Heart left ventricle (tissue), 16 donors: ENCODE results near the gene PANX1. TPM values are rescaled to one million over a fixed set of nuclear protein-coding genes. Genes with fewer than 3 reads are reported as not detected.

Source experiments
- ATAC-seq, 4 donors: fragments of 200-7000 bp; cut with Tn5 transposase; one replicate each; pipeline ENCODE4 v1.9.1; 2020 to 2022; ENCODE audit warnings: moderate library complexity in 4 of 4, mild to moderate bottlenecking in 3 of 4, moderate number of reproducible peaks in 1 of 4
- DNase-seq, 5 donors: peaks; one replicate each; pipeline ENCODE4 v3.0.0-alpha.2; 2020
- H3K27ac ChIP-seq, 12 donors: fragments of 200-600 bp; sonication (generic) in 4 of 12; one replicate each; pipeline versions ENCODE4 v1.5.0 to v1.8.0; 2016 to 2022; ENCODE audit warnings: mild to moderate bottlenecking in 2 of 12
- H3K27me3 ChIP-seq, 9 donors: fragments of 200-600 bp; sonication (generic) in 2 of 9; one replicate each; pipeline versions ENCODE4 v1.5.1 to v1.8.0; 2016 to 2022; ENCODE audit warnings: mild to moderate bottlenecking in 3 of 9
- H3K36me3 ChIP-seq, 9 donors: fragments of 200-600 bp; sonication (generic) in 2 of 9; one replicate each; pipeline versions ENCODE4 v1.5.0 to v1.8.0; 2018 to 2022; ENCODE audit warnings: mild to moderate bottlenecking in 2 of 9
- H3K4me1 ChIP-seq, 12 donors: fragments of 200-600 bp; sonication (generic) in 4 of 12; one replicate each; pipeline versions ENCODE4 v1.5.0 to v1.8.0; 2016 to 2022; ENCODE audit warnings: mild to moderate bottlenecking in 3 of 12
- H3K4me3 ChIP-seq, 12 donors: fragments of 200-600 bp; sonication (generic) in 4 of 12; one replicate each; pipeline versions ENCODE4 v1.5.0 to v1.8.0; 2017 to 2022; ENCODE audit warnings: mild to moderate bottlenecking in 9 of 12, moderate library complexity in 4 of 12
- H3K9me3 ChIP-seq, 12 donors: fragments of 200-600 bp; sonication (generic) in 4 of 12; one replicate each; pipeline versions ENCODE4 v1.5.0 to v1.8.0; 2016 to 2022; ENCODE audit warnings: mild to moderate bottlenecking in 1 of 12
- POLR2A ChIP-seq, 2 donors: fragments of 450-650 bp; IDR thresholded peaks; one replicate each; pipeline ENCODE4 v1.6.1; 2017; ENCODE audit warnings: antibody characterized with exemption in 2 of 2, mild to moderate bottlenecking in 2 of 2, moderate library complexity in 2 of 2
- WGBS, 4 donors: extraction: QIAGEN DNeasy Blood & Tissue Kit in 2 of 4; methylation state at CpG; one replicate each; pipeline versions ENCODE4 v1.1.5 to v1.1.7; 2013 to 2018; 5-methylcytosine and 5-hydroxymethylcytosine counted together
- intact Hi-C, 10 donors: fragments of 100-400 bp; cut with DNase I; formaldehyde crosslinking; loops; one replicate each; pipeline versions ENCODE4 v1.11.1 to v1.14.2; 2022
- polyA plus RNA-seq, 2 donors: library from polyadenylated mRNA; stranded (reverse); fragments of 200-250 nt; gene quantifications; one replicate each; pipeline ENCODE4 v1.2.3, GENCODE V29; 2013
- total RNA-seq, 9 donors: library from RNA; depleted of rRNA in 2 of 9; stranded (reverse); fragments of >200 nt in 2 of 9; fragmentation: NEBNext Ultra II Directional in 3 of 9; extraction: Animal tissue kit (Norgen Biotek cat#: 25700) in 3 of 9; gene quantifications; one replicate each; pipeline versions ENCODE4 v1.1.0 to v1.2.4, GENCODE V29; 2016 to 2023
- TF ChIP-seq, protein P1 (sequence below), 12 donors: fragments of 200-600 bp; sonication (generic) in 4 of 12; IDR thresholded peaks; one replicate each; pipeline versions ENCODE4 v1.5.0 to v1.8.0; 2018 to 2022; ENCODE audit warnings: antibody characterized with exemption in 12 of 12, mild to moderate bottlenecking in 5 of 12
- donor health status: ischemic (EF 13 %, LVEDD 7.1; RV severe dilation, severe dysfunction).
- donor health status: healthy with polysubstance abuse.
- donor health status: DM: no; HTN: yes; CAD: no.
- donor health status: DM: no; HTN: no; CAD: no.
- donor health status: ischemic (EF 25% LVEDD 6.9; RV normal size, moderate dysfunction).
- donor health status: ischemic (EF 25% LVEDD 5.7; RV mildly dilated, moderate dysfunction).
- donor health status: healthy.
- donor health status: DM: yes; HTN: yes; CAD: no.
- donor health status: ischemic (EF 35%, LVEDD 5.7; RV mildly dilated, moderate dysfunction).
- donor health status: nonischemic (EF 11% LVEDD 7.7; RV severe dilation, severe dysfunction).
- donor health status: DM: yes; HTN: yes; CAD: no.
- donor health status: PGD.
- donor health status: ischemic (EF 29% LVEDD 5.4; RV normal size, mild dysfunction).
- donor health status: nonischemic (EF 23%, LVEDD 6.1; RV moderate dilation, normal function).

The PANX1 gene
- total and polyA plus RNA-seq, 11 donors = 5.8 to 57.5 (median 18.4) TPM

DNA sequence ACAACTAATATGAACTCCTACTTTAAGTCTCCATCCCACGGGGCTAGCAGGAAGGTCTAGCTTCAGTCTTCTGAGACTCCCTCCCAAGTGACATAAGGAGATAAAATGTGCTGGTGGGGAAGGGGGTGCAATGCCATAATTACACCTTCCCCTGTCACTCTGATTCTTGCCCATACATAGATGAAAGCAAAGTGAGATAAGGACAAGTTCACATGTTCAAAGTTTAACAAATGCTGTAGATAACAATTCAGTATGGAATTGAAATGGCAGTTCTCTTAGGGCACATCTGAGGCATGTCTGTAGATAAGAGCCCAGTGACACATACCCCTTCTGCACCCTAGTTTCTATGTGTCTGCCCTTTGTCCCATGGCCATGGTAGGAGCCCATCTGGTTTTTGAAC is 38.2 kb upstream of the PANX1 start:
- DNase-seq (no peak), ATAC-seq (no peak)
- Histone ChIP-seq H3K4me1 (no peaks in the 10 kb centered on the region), H3K36me3 (no peaks in the 10 kb centered on the region), H3K27ac (no peak overlapping the region), H3K9me3 (peaks cover 0 to 6% (median 0%) of the 10 kb centered on the region in 12 donors), H3K27me3 (no peaks in the 10 kb centered on the region), H3K4me3 (no peak overlapping the region)
- intact Hi-C loops = no loop called here
- TF ChIP-seq, protein P1, sequence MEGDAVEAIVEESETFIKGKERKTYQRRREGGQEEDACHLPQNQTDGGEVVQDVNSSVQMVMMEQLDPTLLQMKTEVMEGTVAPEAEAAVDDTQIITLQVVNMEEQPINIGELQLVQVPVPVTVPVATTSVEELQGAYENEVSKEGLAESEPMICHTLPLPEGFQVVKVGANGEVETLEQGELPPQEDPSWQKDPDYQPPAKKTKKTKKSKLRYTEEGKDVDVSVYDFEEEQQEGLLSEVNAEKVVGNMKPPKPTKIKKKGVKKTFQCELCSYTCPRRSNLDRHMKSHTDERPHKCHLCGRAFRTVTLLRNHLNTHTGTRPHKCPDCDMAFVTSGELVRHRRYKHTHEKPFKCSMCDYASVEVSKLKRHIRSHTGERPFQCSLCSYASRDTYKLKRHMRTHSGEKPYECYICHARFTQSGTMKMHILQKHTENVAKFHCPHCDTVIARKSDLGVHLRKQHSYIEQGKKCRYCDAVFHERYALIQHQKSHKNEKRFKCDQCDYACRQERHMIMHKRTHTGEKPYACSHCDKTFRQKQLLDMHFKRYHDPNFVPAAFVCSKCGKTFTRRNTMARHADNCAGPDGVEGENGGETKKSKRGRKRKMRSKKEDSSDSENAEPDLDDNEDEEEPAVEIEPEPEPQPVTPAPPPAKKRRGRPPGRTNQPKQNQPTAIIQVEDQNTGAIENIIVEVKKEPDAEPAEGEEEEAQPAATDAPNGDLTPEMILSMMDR (IDR thresholded peaks at IDR 0.05) = no peak
- no peak for TF ChIP-seq POLR2A (IDR thresholded peaks at IDR 0.05)
- WGBS, 4 donors = 19 to 67% (median 48%) methylated on average over 1 of the region's 1 CpG

DNA sequence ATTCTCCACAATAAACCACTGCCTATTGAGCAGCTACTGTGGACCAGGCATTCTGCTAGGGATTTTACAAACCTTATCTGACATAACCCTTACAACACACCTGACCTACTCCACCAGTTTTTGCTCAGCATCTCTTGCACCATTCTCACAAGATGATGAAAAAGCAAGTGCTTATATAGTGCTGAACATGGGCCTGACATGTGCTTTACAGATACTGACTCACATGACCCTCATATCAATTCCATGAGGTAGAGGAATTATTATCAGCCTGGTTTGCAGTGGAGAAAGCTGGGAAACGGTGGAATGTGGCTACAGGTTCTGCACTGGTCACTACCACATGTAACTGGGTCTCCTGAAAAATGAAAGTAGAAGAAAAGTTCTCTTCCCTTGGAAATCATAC is 37.5 kb upstream of the PANX1 start:
- H3K9me3 ChIP-seq = peaks cover 0 to 6% (median 0%) of the 10 kb centered on the region in 12 donors
- H3K4me3 ChIP-seq = no peak overlapping the region
- no peaks in the 10 kb centered on the region for H3K27me3 ChIP-seq
- no peaks in the 10 kb centered on the region for H3K36me3 ChIP-seq
- no peaks in the 10 kb centered on the region for H3K4me1 ChIP-seq
- intact Hi-C loops = no loop called here
- TF ChIP-seq, protein P1 (IDR thresholded peaks at IDR 0.05) = no peak
- no peak for TF ChIP-seq POLR2A (IDR thresholded peaks at IDR 0.05)
- no peak for DNase-seq
- WGBS, 4 donors = 54 to 60% (median 59%) methylated on average over 1 of the region's 1 CpG
- no peak for ATAC-seq
- H3K27ac ChIP-seq = no peak overlapping the region

DNA sequence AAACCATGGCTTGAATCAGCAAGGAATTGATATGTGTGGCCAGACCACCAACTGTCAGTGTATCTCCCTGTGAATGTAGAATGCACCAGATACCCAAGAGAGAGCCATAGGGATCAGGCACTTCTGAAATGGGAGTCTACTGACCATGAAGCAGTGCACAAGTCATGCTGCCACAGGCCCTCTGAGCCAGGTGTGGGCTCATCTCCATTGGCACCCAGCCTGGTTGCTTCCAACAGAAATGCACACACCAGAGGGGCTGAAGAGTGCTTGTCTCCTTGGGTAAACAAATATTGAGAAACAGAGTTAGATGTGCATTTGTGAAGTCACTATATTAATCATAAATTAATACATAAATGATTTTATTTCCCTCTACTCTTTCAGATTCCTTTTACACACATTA is 28.4 kb upstream of the PANX1 start:
- no peak overlapping the region for H3K27ac ChIP-seq
- ATAC-seq = no peak
- TF ChIP-seq POLR2A (IDR thresholded peaks at IDR 0.05) = no peak
- TF ChIP-seq, protein P1 (IDR thresholded peaks at IDR 0.05) = no peak
- H3K36me3 ChIP-seq = no peaks in the 10 kb centered on the region
- no peaks in the 10 kb centered on the region for H3K9me3 ChIP-seq
- intact Hi-C loops = no loop called here
- no peaks in the 10 kb centered on the region for H3K4me1 ChIP-seq
- DNase-seq = no peak
- no peaks in the 10 kb centered on the region for H3K27me3 ChIP-seq
- H3K4me3 ChIP-seq = no peak overlapping the region

DNA sequence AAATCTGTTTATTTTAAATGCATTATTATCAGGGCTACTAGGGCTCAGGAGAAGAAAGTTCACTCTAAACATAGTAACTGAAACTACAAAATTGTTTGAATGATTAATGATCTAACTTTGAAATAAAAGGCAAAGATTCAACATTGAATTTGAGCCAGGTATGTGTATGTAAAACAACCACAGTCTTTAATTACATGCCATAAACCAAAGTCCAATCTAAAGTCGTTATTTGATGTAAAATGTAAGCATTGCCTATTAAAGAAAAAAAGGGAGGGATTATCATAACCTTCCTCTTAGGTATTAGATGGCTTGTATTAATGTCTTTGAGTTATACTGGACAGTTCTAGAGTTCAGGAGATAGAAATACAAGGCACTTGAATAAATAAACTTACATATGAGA is 25.2 kb upstream of the PANX1 start:
- no peak overlapping the region for H3K4me3 ChIP-seq
- H3K27me3 ChIP-seq = no peaks in the 10 kb centered on the region
- H3K9me3 ChIP-seq = peaks cover 0 to 3% (median 0%) of the 10 kb centered on the region in 12 donors
- TF ChIP-seq, protein P1 (IDR thresholded peaks at IDR 0.05) = no peak
- TF ChIP-seq POLR2A (IDR thresholded peaks at IDR 0.05) = no peak
- ATAC-seq (no peak), DNase-seq (no peak)
- no peak overlapping the region for H3K27ac ChIP-seq
- H3K4me1 ChIP-seq = peaks cover 0 to 9% (median 0%) of the 10 kb centered on the region in 12 donors
- H3K36me3 ChIP-seq = no peaks in the 10 kb centered on the region
- WGBS, 4 donors = 46 to 67% (median 57%) methylated on average over 1 of the region's 1 CpG
- intact Hi-C loops = no loop called here
